ENCODE results near the gene CCDC102A. TPM values are rescaled to one million over a fixed set of nuclear protein-coding genes. Genes with fewer than 3 reads are reported as not detected.

Gene CCDC102A
- total RNA-seq, 1 experiment from 2014 or later = 8.1 TPM

- H2AFZ ChIP-seq = no peak overlapping the region
- TF ChIP-seq EZH2 (IDR thresholded peaks at IDR 0.05; ENCODE audit: low read depth) (no peak), CTCF (conservative IDR thresholded peaks at IDR 0.05) (no peak)
- no peaks in the 10 kb centered on the region for H4K20me1 ChIP-seq (ENCODE audit: insufficient read depth)
Observed at GRCh38 chr16:57470711-57471110, 65.7 kb downstream of the CCDC102A start.

GRCh38 chr16:57469917-57470470 lies 66.4 kb downstream of the CCDC102A start:
- H3K36me3 ChIP-seq (ENCODE audit: low read depth) = peaks cover 14% of the 10 kb centered on the region; the same call in 1 of the 2 replicates
- intact Hi-C loops (cut with micrococcal nuclease; ENCODE audit: unreplicated experiment) = no loop called here
- H3K27me3 ChIP-seq (ENCODE audit: insufficient read depth, low read depth) = no peaks in the 10 kb centered on the region
- H3K4me2 ChIP-seq = no peak overlapping the region
- no peak for TF ChIP-seq EZH2 (IDR thresholded peaks at IDR 0.05; ENCODE audit: low read depth)
- TF ChIP-seq CTCF (conservative IDR thresholded peaks at IDR 0.05) = no peak
- no peak overlapping the region for H3K4me3 ChIP-seq
- no peak overlapping the region for H3K27ac ChIP-seq
- ChIA-PET POLR2A (ENCODE audit: unreplicated experiment) (no interaction called here), CTCF (no interaction called here)
- no peak for DNase-seq
- no peaks in the 10 kb centered on the region for H3K79me2 ChIP-seq (ENCODE audit: low read depth)
- H3F3A ChIP-seq (ENCODE audit: insufficient read depth, low read depth) = no peaks in the 10 kb centered on the region
- no peaks in the 10 kb centered on the region for H3K9me2 ChIP-seq (ENCODE audit: insufficient read depth)
- H3K9me3 ChIP-seq (ENCODE audit: insufficient read depth, low read depth) = no peaks in the 10 kb centered on the region
- BruUV-seq (replicated peaks) = no TSS peak
- no peaks in the 10 kb centered on the region for H3K4me1 ChIP-seq (replicated peaks; ENCODE audit: insufficient read depth)
- H4K20me1 ChIP-seq (ENCODE audit: insufficient read depth) = 0 out of 2 replicates have a peak, but pooled peaks cover 2% of the 10 kb centered on the region
- no peak overlapping the region for H2AFZ ChIP-seq

More at GRCh38 chr16:57470711-57471110, 65.7 kb downstream of the CCDC102A start:
- no peaks in the 10 kb centered on the region for H3K79me2 ChIP-seq (ENCODE audit: low read depth)
- H3K9me2 ChIP-seq (ENCODE audit: insufficient read depth) = no peaks in the 10 kb centered on the region
- H3K4me3 ChIP-seq = no peak overlapping the region
- H3K9me3 ChIP-seq (ENCODE audit: insufficient read depth, low read depth) = no peaks in the 10 kb centered on the region
- H3K36me3 ChIP-seq (ENCODE audit: low read depth) = peaks cover 12% of the 10 kb centered on the region; the same call in 1 of the 2 replicates
- ChIA-PET CTCF (no interaction called here), POLR2A (ENCODE audit: unreplicated experiment) (no interaction called here)
- H3K4me2 ChIP-seq = no peak overlapping the region
- no TSS peak for BruUV-seq (replicated peaks)
- H3F3A ChIP-seq (ENCODE audit: insufficient read depth, low read depth) = no peaks in the 10 kb centered on the region
- intact Hi-C loops (cut with micrococcal nuclease; ENCODE audit: unreplicated experiment) = no loop called here
- H3K27ac ChIP-seq = no peak overlapping the region
- H3K27me3 ChIP-seq (ENCODE audit: insufficient read depth, low read depth) = no peaks in the 10 kb centered on the region
- DNase-seq = no peak
- no peaks in the 10 kb centered on the region for H3K4me1 ChIP-seq (replicated peaks; ENCODE audit: insufficient read depth)

- Histone ChIP-seq H3K36me3 (ENCODE audit: low read depth) (peaks cover 18% of the 10 kb centered on the region; the same call in 1 of the 2 replicates), H3K4me2 (no peak overlapping the region)
Observed at GRCh38 chr16:57469046-57469445, 67.3 kb downstream of the CCDC102A start.

More at GRCh38 chr16:57469046-57469445, 67.3 kb downstream of the CCDC102A start:
- no peak for TF ChIP-seq EZH2 (IDR thresholded peaks at IDR 0.05; ENCODE audit: low read depth)
- no peak for TF ChIP-seq CTCF (conservative IDR thresholded peaks at IDR 0.05)
- no TSS peak for BruUV-seq (replicated peaks)
- Histone ChIP-seq H3K4me3 (no peak overlapping the region), H2AFZ (no peak overlapping the region), H3K4me1 (replicated peaks; ENCODE audit: insufficient read depth) (peaks cover 3% of the 10 kb centered on the region; the same call in 1 of the 2 replicates), H3K9me2 (ENCODE audit: insufficient read depth) (no peaks in the 10 kb centered on the region), H3K9me3 (ENCODE audit: insufficient read depth, low read depth) (no peaks in the 10 kb centered on the region), H3F3A (ENCODE audit: insufficient read depth, low read depth) (no peaks in the 10 kb centered on the region), H3K27me3 (ENCODE audit: insufficient read depth, low read depth) (no peaks in the 10 kb centered on the region), H4K20me1 (ENCODE audit: insufficient read depth) (0 out of 2 replicates have a peak, but pooled peaks cover 5% of the 10 kb centered on the region), H3K27ac (no peak overlapping the region), H3K79me2 (ENCODE audit: low read depth) (peaks cover 3% of the 10 kb centered on the region)
- CTCF ChIA-PET = no interaction called here
- DNase-seq = no peak
- intact Hi-C loops (cut with micrococcal nuclease; ENCODE audit: unreplicated experiment) = no loop called here
- POLR2A ChIA-PET (ENCODE audit: unreplicated experiment) = no interaction called here
